ENCODE measurements around the gene ODF2.

DNA sequence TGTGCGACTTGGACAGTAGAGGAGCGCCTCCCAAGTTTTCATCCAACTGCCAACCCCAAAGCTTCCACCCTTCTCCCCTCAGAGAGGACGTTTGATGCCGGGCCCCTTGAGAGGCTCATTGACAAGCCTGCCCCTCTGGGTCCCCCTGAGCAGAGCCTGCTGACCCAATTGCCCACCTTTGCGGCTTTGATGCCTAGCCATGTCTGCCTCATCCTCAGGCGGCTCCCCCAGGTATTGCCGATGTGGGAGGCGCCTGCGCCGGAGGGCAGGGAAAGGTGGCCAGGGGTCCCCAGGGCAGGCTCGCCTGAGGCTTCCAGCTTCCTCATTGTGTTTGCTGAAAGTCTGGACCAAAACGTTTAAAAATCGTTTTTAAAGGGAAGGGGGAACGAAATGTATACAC is 1.4 kb downstream of the ODF2 start:
- no peak for TF ChIP-seq EZH2phosphoT487 (IDR thresholded peaks at IDR 0.05; ENCODE audit: low read depth)
- TF ChIP-seq, protein P1, sequence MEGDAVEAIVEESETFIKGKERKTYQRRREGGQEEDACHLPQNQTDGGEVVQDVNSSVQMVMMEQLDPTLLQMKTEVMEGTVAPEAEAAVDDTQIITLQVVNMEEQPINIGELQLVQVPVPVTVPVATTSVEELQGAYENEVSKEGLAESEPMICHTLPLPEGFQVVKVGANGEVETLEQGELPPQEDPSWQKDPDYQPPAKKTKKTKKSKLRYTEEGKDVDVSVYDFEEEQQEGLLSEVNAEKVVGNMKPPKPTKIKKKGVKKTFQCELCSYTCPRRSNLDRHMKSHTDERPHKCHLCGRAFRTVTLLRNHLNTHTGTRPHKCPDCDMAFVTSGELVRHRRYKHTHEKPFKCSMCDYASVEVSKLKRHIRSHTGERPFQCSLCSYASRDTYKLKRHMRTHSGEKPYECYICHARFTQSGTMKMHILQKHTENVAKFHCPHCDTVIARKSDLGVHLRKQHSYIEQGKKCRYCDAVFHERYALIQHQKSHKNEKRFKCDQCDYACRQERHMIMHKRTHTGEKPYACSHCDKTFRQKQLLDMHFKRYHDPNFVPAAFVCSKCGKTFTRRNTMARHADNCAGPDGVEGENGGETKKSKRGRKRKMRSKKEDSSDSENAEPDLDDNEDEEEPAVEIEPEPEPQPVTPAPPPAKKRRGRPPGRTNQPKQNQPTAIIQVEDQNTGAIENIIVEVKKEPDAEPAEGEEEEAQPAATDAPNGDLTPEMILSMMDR (IDR thresholded peaks at IDR 0.05; ENCODE audit: low read depth, low read length), result no peak

All from OCI-LY3 (cell line).